HCT116 (cell line): ENCODE data around the gene NLRC5.

Experiments used
- CBX3 ChIP-seq: IDR thresholded peaks from 2 replicates; pipeline ENCODE4 v1.6.1; 2012; ENCODE audit warnings: low read depth
- CEBPB ChIP-seq: IDR thresholded peaks from 2 replicates; pipeline ENCODE4 v1.6.1; 2012; ENCODE audit warnings: low read depth
- EGR1 ChIP-seq: IDR thresholded peaks from 2 replicates; pipeline ENCODE4 v1.6.1; 2012; ENCODE audit warnings: low read depth
- ELF1 ChIP-seq: IDR thresholded peaks from 2 replicates; pipeline ENCODE4 v1.6.1; 2012; ENCODE audit warnings: low read depth, borderline replicate concordance
- EZH2 ChIP-seq: fragments of 200-600 bp; sonication (generic); IDR thresholded peaks from 2 replicates; pipeline ENCODE4 v1.6.1; 2017; ENCODE audit warnings: antibody characterized with exemption, mixed run types
- EZH2phosphoT487 ChIP-seq: fragments of 200-600 bp; IDR thresholded peaks from 2 replicates; pipeline ENCODE4 v1.6.1; 2018; ENCODE audit warnings: antibody characterized with exemption, borderline replicate concordance
- POLR2A ChIP-seq: IDR thresholded peaks from 2 replicates; pipeline ENCODE4 v1.7.0; 2011; ENCODE audit warnings: borderline replicate concordance; ENCODE audit not compliant: insufficient read depth, insufficient read length; ENCODE audit errors: extremely low read depth
- POLR2AphosphoS5 ChIP-seq: IDR thresholded peaks from 2 replicates; pipeline ENCODE4 v1.6.1; 2011; ENCODE audit warnings: mild to moderate bottlenecking, low read depth, low read length, moderate library complexity
- RAD21 ChIP-seq: IDR thresholded peaks from 2 replicates; pipeline ENCODE4 v1.6.1; 2012; ENCODE audit warnings: low read depth, mild to moderate bottlenecking
- REST ChIP-seq: IDR thresholded peaks from 2 replicates; pipeline ENCODE4 v1.6.1; 2012; ENCODE audit warnings: low read depth
- SIN3A ChIP-seq: IDR thresholded peaks from 2 replicates; pipeline ENCODE4 v1.6.1; 2012; ENCODE audit warnings: low read depth
- SP1 ChIP-seq: IDR thresholded peaks from 2 replicates; pipeline ENCODE4 v1.6.1; 2012; ENCODE audit warnings: low read depth
- ZNF274 ChIP-seq: fragments of 200-500 bp; sonication (Bioruptor generic); IDR thresholded peaks from 2 replicates; pipeline ENCODE4 v1.6.1; 2014; ENCODE audit warnings: mild to moderate bottlenecking, low read depth, low read length, inconsistent platforms
- TF ChIP-seq, protein P1 (sequence below), 3 experiments: fragments of 200-600 bp in 1 of 3; sonication (generic) in 1 of 3; IDR thresholded peaks in 2 of 3; conservative IDR thresholded peaks in 1 of 3; 2 replicates each; pipeline ENCODE4 v1.5.1; 2012 to 2017; ENCODE audit warnings: low read depth in 2 of 3, low read length in 2 of 3, antibody characterized with exemption in 1 of 3, borderline replicate concordance in 1 of 3, control low read depth in 1 of 3, mild to moderate bottlenecking in 1 of 3, mixed read lengths in 1 of 3, mixed run types in 1 of 3, moderate library complexity in 1 of 3; ENCODE audit not compliant: insufficient read depth in 1 of 3

DNA sequence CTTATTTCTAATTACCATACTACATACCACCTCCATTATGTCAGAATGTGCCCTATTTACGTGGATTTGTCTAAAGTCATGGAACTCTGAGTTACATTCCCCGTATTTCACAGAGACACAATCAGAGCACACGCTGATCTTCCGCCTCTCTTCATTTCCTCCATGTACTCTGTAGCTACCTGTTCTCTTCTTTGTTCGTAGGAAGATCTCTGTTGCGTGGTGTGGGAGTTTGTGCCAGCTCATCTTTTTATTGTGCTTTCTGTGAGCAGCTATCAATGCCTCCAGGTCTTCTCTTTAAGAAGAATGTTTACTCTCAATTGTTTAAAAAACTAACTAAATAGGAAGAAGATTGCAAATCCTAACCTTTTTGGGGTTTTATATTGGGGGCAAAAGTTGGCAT lies 26.9 kb downstream of the NLRC5 start:
- no peak for TF ChIP-seq EZH2phosphoT487
- TF ChIP-seq POLR2AphosphoS5, result no peak
- TF ChIP-seq POLR2A, result no peak
- no peak for TF ChIP-seq EZH2
- no peak for TF ChIP-seq REST
- TF ChIP-seq CBX3, result no peak
- TF ChIP-seq, protein P1, sequence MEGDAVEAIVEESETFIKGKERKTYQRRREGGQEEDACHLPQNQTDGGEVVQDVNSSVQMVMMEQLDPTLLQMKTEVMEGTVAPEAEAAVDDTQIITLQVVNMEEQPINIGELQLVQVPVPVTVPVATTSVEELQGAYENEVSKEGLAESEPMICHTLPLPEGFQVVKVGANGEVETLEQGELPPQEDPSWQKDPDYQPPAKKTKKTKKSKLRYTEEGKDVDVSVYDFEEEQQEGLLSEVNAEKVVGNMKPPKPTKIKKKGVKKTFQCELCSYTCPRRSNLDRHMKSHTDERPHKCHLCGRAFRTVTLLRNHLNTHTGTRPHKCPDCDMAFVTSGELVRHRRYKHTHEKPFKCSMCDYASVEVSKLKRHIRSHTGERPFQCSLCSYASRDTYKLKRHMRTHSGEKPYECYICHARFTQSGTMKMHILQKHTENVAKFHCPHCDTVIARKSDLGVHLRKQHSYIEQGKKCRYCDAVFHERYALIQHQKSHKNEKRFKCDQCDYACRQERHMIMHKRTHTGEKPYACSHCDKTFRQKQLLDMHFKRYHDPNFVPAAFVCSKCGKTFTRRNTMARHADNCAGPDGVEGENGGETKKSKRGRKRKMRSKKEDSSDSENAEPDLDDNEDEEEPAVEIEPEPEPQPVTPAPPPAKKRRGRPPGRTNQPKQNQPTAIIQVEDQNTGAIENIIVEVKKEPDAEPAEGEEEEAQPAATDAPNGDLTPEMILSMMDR (IDR thresholded peaks at IDR 0.05 in 2 of 3, conservative IDR thresholded peaks at IDR 0.05 in 1 of 3; ENCODE audit: borderline replicate concordance in 1 of 3, insufficient read depth in 1 of 3, low read depth in 2 of 3, low read length in 2 of 3), result no peak
- TF ChIP-seq CEBPB, result no peak
- TF ChIP-seq SIN3A, result no peak
- TF ChIP-seq ZNF274, result no peak
- no peak for TF ChIP-seq RAD21
- no peak for TF ChIP-seq EGR1
- TF ChIP-seq SP1, result no peak
- TF ChIP-seq ELF1, result no peak
